GM19395 (cell line): Measurements from ENCODE around the gene REG1A.

Source experiments
- ATAC-seq: cut with Tn5 transposase; IDR thresholded peaks from one replicate; pipeline ENCODE4 v1.9.1; 2021; ENCODE audit warnings: mild to moderate bottlenecking, moderate library complexity; ENCODE audit not compliant: unreplicated experiment

Gene REG1A

DNA sequence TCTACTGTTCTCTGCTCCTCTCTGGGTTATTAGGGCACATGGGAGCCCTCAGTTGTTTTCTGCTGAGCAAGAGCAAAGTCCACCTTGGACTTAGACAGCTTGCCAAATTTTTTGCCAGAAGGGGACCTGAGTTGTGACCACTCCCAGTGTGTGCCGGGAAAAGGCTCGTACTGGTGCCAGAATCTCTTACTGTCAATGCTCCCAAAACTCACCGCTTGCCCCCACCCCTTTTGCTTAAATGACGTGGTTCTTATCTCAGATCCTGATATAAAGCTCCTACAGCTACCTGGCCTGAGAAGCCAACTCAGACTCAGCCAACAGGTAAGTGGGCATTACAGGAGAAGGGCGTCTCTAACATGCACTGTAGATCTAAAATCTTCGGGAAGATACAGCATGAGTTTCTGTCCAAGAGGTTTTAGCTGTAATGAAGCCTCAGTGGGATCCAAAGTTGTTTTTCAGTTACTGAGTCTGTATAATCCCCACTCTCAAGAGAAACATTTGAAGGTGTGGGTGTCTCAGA is at the start of gene REG1A:
Gene REG1A (plus strand): TSS at position 295 of the 520 bp plus-strand sequence. CDS start 374 bp downstream, outside the sequence.
- no peak for ATAC-seq

DNA sequence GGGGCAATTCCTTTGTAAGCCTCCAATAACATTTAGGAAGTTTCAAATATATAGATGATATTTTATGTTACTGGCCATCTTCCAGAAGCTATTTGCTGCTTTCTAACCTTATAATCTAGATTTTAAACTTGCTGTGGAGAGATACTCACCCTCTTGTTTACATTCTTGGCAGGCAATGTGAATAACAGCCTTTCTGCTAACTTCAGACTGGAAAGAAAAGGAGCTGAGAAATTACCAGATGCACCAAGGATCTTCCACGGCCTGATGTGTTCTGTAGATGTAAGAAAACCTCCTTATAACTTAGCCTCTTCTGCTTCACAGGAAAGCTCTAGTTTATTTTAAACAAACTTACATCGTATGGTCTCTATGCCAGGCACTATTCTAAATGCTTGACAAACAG is 49.2 kb upstream of the REG1A start:
- no peak for ATAC-seq

DNA sequence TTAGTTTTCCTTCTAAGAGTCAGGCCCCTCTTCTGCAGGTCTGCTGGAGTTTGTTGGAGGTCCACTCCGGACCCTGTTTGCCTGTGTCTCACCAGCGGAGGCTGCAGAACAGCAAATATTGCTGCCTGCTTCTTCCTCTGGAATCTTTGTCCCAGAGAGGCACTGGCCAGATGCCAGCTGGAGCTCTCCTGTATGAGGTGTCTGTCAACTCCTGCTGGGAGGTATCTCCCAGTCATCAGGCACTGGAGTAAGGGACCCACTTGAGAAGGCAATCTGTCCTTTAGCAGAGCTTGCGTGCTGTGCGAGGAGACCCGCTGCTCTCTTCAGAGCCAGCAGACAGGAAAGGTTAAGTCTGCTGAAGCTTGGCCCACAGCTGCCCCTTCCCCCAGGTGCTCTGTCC is 37.3 kb upstream of the REG1A start:
- no peak for ATAC-seq

GRCh38 chr2:79083597-79084251 is 36.6 kb upstream of the REG1A start:
- ATAC-seq: no peak

- ATAC-seq: no peak
These were observed 35.7 kb upstream of the REG1A start for GRCh38 chr2:79084495-79085135.

GRCh38 chr2:79085382-79085781 is 34.9 kb upstream of the REG1A start:
- ATAC-seq: no peak

GRCh38 chr2:79086255-79086654 is 34.0 kb upstream of the REG1A start:
- ATAC-seq: no peak

DNA sequence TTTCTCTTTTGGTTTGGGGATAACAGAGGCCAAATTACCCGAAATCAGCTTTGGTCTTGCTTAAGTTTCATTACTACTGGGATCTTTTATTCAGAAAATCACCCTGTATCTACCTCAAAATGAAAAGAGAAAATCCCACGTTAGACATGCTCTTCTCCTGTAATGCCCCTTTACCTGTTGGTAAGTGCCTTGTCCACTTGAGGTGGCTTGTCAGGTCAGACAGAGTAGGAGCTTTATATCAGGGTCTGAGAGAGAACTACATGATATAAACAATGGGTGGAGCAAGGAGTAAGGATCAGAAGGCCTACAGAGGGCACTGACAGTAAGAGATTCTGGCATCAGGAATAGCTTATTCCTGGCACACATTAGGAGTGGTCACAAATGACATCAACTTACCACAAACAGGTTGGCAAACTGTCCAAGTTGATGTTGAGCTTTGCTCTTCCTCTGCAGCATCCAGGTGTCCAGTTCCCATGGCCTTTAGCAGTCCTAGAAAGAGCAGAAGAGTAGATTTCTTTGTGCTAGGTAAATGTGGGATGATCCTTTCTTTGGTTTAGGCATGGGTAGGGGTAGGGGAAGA is 32.4 kb upstream of the REG1A start, which contains the start of gene REG1B:
Gene REG1B (minus strand): TSS at position 209 of the 580 bp plus-strand sequence. CDS start 381 bp downstream, outside the sequence.
- ATAC-seq: no peak

GRCh38 chr2:79090693-79091092 is 29.6 kb upstream of the REG1A start:
- ATAC-seq: no peak

- ATAC-seq: no peak
These were observed 22.4 kb upstream of the REG1A start for GRCh38 chr2:79097843-79098242.

DNA sequence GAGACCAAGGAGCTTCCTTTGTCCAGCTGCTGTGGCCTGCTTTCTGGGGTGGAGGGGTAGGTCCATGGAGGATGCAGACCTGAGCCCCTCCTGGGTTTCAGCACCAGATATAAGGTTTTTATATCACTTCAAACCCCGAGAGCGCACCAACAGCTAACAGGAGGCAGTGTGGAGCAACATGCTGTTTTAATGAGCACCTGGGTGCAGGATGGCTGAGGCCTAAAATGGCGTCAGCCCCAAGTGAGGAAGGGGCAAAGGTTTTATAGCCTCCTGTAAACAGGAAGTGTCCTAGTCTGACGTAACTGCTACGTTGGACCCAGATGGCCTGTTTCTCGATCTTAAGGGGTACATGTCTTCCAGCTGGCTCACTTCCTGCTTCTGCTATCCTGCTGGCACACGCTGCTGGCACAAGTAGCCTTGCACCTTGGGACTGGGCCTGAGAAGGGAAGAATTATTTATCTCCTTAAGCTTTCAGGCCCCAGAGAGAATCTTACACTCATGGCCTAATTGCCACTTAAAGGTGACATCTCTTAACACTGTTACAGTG is 21.1 kb upstream of the REG1A start:
- ATAC-seq: no peak

GRCh38 chr2:79100285-79100684 is 20.0 kb upstream of the REG1A start:
- no peak for ATAC-seq

DNA sequence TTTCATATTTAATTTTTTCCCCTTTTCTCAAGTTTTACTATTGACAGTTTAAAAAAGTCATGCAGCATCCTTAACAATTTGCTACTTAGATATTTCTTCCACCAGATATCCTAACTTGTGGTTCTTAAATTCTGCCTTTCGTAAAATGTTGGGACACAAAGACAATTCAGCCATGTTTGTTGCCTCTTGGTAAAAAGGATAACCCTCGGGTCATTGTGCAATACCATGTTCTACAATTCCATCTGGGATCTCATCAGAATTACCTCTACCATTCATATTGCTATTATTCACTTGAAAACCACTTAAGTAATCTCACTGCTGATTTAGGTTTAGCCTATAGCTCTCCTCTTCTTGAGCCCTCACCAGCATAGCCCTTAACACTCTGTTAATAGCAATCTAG is 19.3 kb upstream of the REG1A start:
- no peak for ATAC-seq

GRCh38 chr2:79103214-79103613 is 17.1 kb upstream of the REG1A start:
- no peak for ATAC-seq

- ATAC-seq: no peak
These were observed 15.0 kb upstream of the REG1A start for GRCh38 chr2:79105259-79105658.

- ATAC-seq: no peak
These were observed 8.0 kb upstream of the REG1A start for GRCh38 chr2:79112269-79112668.

- ATAC-seq: no peak
These were observed 5.3 kb upstream of the REG1A start for GRCh38 chr2:79114797-79115494.

DNA sequence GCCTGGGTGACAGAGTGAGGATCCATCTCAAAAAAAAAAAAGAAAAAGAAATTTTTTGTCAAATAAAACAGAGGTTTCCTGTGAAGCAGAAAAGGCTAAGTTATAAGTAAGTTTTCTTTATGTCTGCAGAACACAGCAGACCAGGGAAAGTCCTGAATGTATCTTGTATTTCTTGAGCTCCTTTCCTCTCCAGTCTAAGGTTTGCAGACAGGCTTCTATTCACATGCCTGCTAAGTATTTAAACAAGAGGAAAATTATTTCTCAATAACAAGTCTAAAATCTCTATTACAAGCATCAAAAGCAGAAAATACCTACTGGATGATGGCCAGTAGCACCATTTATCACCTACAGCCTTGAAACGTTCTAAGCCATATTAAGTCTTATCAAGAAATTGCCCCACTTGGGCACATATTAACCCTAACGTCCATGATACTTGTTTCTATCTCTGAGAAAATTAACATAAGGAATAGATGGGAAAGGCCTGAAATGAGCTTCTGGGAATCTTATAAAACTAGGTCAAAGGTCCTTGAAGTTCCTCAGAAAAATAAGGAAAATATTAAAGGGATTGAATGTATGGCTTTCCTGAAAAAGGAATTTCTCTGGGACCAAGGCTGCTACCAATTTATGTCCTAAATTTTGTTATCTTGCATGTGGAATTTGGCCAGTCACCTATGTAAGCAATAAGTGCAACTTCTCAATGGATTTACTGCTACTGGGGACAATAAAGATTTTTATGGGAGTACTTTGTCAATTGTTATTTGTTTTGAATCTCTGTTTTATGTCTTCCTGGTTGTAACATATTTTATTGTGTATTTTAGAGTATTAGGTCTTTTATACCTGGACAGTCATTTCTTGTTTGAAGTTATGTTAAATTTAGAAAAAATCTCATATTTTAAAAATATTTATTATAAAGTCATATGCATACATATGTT is 3.0 kb upstream of the REG1A start:
- ATAC-seq: no peak

GRCh38 chr2:79122676-79123075 is 2.4 kb downstream of the REG1A start:
- ATAC-seq: no peak
